Raji (cell line): ENCODE measurements around the gene ZNF70.

Experiments
- POLR2A ChIP-seq: IDR thresholded peaks from 2 replicates; pipeline ENCODE4 v1.6.1; 2011; ENCODE audit warnings: low read depth, low read length, control low read depth; ENCODE audit not compliant: insufficient read depth

ZNF70 gene

GRCh38 chr22:23718371-23719165, 32.3 kb downstream of the ZNF70 start:
- no peak for TF ChIP-seq POLR2A

GRCh38 chr22:23716811-23717801, 33.8 kb downstream of the ZNF70 start:
- peak; percentile 93 for TF ChIP-seq POLR2A

GRCh38 chr22:23715806-23716375, 35.0 kb downstream of the ZNF70 start:
- TF ChIP-seq POLR2A: no peak

GRCh38 chr22:23714596-23715578, 36.0 kb downstream of the ZNF70 start:
- no peak for TF ChIP-seq POLR2A

- TF ChIP-seq POLR2A: no peak
These were observed 37.0 kb downstream of the ZNF70 start for GRCh38 chr22:23713696-23714595.

- TF ChIP-seq POLR2A: no peak
These were observed 38.7 kb downstream of the ZNF70 start for GRCh38 chr22:23712256-23712655.

GRCh38 chr22:23709107-23709506, 41.8 kb downstream of the ZNF70 start:
- no peak for TF ChIP-seq POLR2A

GRCh38 chr22:23708270-23708669, 42.6 kb downstream of the ZNF70 start:
- no peak for TF ChIP-seq POLR2A

GRCh38 chr22:23705358-23705757, 45.6 kb downstream of the ZNF70 start:
- TF ChIP-seq POLR2A: no peak

GRCh38 chr22:23704829-23705228, 46.1 kb downstream of the ZNF70 start:
- no peak for TF ChIP-seq POLR2A

- TF ChIP-seq POLR2A: no peak
These were observed 46.9 kb downstream of the ZNF70 start for GRCh38 chr22:23704062-23704461.

GRCh38 chr22:23700706-23701105, 50.2 kb downstream of the ZNF70 start:
- TF ChIP-seq POLR2A: no peak

- no peak for TF ChIP-seq POLR2A
These were observed 52.2 kb downstream of the ZNF70 start for GRCh38 chr22:23698673-23699235.
